GM19467 (cell line): ENCODE measurements around the gene KRTAP4-7.
"Not testable (repeated sequence)": the region's sequence is repeated elsewhere in the genome, so short reads cannot be mapped to it uniquely, and the experiment has no call there.

Experiments used
- ATAC-seq: cut with Tn5 transposase; IDR thresholded peaks from one replicate; pipeline ENCODE4 v1.9.1; 2021; ENCODE audit warnings: mild to moderate bottlenecking, moderate library complexity; ENCODE audit not compliant: unreplicated experiment

The KRTAP4-7 gene

GRCh38 chr17:41065016-41065689, 18.8 kb upstream of the KRTAP4-7 start:
- ATAC-seq, result not testable (repeated sequence)

- no peak for ATAC-seq
Measured at GRCh38 chr17:41065829-41066624, 17.9 kb upstream of the KRTAP4-7 start, which contains the start of gene KRTAP2-4. Gene KRTAP2-4 (minus strand): TSS chr17:41065879. CDS start chr17:41065845, 34 bp downstream.

- ATAC-seq, result no peak
Measured at GRCh38 chr17:41067281-41067680, 16.7 kb upstream of the KRTAP4-7 start.

GRCh38 chr17:41069031-41069430, 14.9 kb upstream of the KRTAP4-7 start:
- no peak for ATAC-seq

GRCh38 chr17:41071606-41072360, 12.2 kb upstream of the KRTAP4-7 start:
- no peak for ATAC-seq

GRCh38 chr17:41073676-41074075, 10.3 kb upstream of the KRTAP4-7 start:
- no peak for ATAC-seq

- ATAC-seq, result no peak
Measured at GRCh38 chr17:41076788-41077187, 7.2 kb upstream of the KRTAP4-7 start.

- ATAC-seq, result no peak
Measured at GRCh38 chr17:41082626-41083025, 1.3 kb upstream of the KRTAP4-7 start.

- not testable (repeated sequence) for ATAC-seq
Measured at GRCh38 chr17:41083427-41083826, 523 bp upstream of the KRTAP4-7 start.

- ATAC-seq, result not testable (repeated sequence)
Measured at GRCh38 chr17:41088760-41089352, 4.9 kb downstream of the KRTAP4-7 start.

- no peak for ATAC-seq
Measured at GRCh38 chr17:41096055-41096454, 12.1 kb downstream of the KRTAP4-7 start.

- no peak for ATAC-seq
Measured at GRCh38 chr17:41098042-41098441, 14.1 kb downstream of the KRTAP4-7 start, which contains the start of gene KRTAP4-8. Gene KRTAP4-8 (minus strand): TSS chr17:41098142. CDS start chr17:41098084, 58 bp downstream.

- ATAC-seq, result no peak
Measured at GRCh38 chr17:41098481-41098880, 14.5 kb downstream of the KRTAP4-7 start.

GRCh38 chr17:41099682-41100480, 15.9 kb downstream of the KRTAP4-7 start:
- not testable (repeated sequence) for ATAC-seq

- no peak for ATAC-seq
Measured at GRCh38 chr17:41101586-41102259, 17.8 kb downstream of the KRTAP4-7 start, which contains the start of gene KRTAP4-16. Gene KRTAP4-16 (minus strand): TSS chr17:41102209. CDS start chr17:41102209, 0 bp downstream.

GRCh38 chr17:41103896-41104295, 19.9 kb downstream of the KRTAP4-7 start:
- ATAC-seq, result no peak

- not testable (repeated sequence) for ATAC-seq
Measured at GRCh38 chr17:41104386-41105038, 20.6 kb downstream of the KRTAP4-7 start.

GRCh38 chr17:41105347-41105746, 21.4 kb downstream of the KRTAP4-7 start, which contains the start of gene KRTAP4-9:
Gene KRTAP4-9 (plus strand): TSS chr17:41105389. CDS start chr17:41105389, 0 bp downstream.
- not testable (repeated sequence) for ATAC-seq
